NCI-H524 (cell line): ENCODE measurements around the gene INSYN1.

ENCODE experiments used
- DNase-seq, 2 experiments: peaks; one replicate each; lab custom pipeline; 2025; lab: John Stamatoyannopoulos, UW

The INSYN1 gene

DNA sequence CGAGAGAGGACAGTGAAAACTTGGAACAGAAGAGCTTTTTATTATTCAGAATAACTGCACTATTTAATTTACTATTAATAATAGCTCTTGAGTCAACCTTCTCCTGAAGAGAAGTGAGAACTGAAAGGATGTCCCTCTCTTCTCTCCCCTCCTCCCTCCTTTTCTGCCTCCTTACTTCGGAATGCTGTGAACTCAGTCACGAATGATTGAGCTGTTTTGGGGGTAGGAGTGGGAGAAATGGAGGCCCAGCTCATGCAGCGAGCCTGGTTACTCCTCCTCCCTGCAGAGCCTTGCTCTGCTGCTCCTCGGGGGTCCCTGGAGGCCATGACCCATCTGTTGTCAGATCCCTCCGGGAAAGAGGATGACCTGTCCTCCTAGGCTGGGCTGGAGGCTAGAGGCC lies 20.3 kb upstream of the INSYN1 start:
- DNase-seq, result no peak

DNA sequence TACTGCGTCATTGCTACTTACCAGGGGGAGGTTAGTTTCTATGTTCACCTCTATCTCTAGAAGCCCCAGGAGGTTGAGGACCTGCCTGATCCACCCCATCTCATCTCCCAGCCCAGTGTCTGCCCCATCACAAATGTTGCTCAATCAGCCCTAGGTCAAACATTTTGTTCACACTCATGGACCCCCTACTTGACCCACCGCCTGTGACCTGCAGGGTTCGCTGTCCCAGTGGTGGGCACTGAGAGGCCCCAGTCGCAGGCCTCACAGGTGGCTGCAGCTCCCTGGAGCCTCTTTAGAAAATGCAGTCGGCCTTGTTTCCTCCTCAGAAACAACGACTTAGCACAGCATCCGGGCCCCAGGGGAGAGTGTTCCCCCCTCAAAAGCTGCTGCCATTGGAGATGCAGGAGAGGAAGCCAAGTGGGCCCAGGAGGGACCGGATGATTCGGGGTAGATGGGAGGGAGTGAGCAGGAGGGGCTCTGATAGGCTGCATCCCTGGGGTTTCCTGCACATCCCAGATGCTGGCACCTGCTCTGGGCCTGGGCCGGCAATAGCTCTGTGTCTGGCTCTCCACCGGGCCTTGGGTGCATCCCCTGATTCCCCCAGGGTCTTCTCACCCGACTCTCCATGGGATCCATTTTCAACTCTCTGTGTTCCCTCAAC lies 18.4 kb upstream of the INSYN1 start:
- DNase-seq, result no peak

DNA sequence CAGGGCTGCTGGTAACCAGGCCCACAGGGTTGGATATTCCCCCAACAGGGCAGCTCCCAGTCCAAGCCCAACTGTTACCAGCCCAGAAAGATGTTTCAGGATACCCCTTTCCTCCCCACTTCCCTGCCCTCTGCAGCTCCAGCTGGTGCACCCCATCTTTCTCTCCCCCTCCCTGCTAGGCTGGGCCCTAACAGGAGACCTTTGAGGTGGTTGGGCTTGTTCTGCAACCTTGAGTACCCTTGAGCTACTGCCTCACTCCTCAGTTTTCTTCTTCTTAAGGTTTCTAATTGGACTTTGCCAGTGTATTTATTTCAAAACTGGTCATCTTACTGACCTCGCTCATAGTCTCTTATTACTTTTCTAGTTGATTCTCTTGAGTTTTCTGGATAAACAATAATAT lies 16.9 kb upstream of the INSYN1 start:
- no peak for DNase-seq

- DNase-seq, result no peak
Observed at GRCh38 chr15:73767806-73768501, 14.8 kb upstream of the INSYN1 start.

- no peak for DNase-seq
Observed at GRCh38 chr15:73766598-73766997, 13.4 kb upstream of the INSYN1 start.

DNA sequence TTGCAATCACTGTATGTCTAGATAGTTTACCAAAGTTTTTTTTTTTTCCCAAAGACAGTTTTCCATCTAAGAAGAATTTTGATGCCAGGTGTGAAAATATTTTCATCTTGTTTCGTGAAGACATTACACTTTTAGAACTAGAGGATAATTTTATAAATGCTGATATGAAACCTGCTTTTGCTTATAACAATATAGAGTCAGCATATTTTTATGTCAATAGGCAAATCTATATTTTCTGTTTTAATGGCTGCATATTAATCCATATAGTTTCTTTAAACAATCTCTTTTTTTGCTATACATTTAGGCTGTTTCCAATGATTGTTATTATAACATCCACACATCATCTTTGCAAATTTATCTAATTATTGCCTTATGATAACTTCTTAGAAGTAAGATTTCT lies 12.6 kb upstream of the INSYN1 start:
- no peak for DNase-seq

DNA sequence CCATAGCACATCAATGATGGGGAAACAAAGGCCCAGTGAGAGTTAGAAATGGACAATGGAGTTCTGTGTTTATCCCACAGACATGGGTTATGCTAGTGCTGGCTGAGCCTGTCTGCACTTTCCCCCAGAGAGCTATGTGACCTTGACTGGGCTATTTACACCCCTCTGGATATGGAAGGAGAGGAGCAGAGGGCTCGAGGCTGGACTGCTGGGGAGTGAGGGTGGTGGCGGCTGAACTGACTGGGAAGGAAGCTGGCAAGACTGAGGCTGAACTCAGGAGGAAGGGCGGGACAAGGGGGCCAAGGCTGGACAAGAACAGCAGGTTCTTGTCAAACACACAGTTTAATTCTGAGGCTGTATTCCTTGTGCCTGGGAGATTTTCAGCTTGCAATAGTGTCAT lies 10.8 kb upstream of the INSYN1 start:
- no peak for DNase-seq

- no peak for DNase-seq
Observed at GRCh38 chr15:73760330-73761329, 7.5 kb upstream of the INSYN1 start.

- DNase-seq, result no peak
Observed at GRCh38 chr15:73758461-73758860, 5.3 kb upstream of the INSYN1 start.

GRCh38 chr15:73757571-73757970 lies 4.4 kb upstream of the INSYN1 start:
- DNase-seq, result no peak

GRCh38 chr15:73756947-73757513 lies 3.9 kb upstream of the INSYN1 start:
- DNase-seq, result no peak

DNA sequence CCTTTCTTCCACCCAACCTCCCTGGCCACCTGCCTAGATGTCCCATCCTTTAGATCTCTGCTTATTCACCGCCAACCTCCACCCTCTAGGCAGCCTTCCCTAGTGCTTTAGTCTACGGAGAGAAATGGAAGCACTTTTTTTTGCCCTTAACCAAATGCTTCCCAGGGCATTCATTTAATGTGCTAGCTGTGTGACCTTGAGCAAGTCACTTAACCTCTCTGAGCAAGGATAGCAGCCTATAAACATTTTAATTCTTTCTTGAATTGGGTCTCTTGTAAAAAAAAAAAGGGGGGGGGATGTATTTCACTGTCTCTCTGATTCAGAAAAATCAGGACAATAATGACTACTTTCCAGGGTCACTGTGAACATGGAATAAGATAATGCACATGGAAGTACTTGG lies 3.2 kb upstream of the INSYN1 start:
- DNase-seq, result no peak

DNA sequence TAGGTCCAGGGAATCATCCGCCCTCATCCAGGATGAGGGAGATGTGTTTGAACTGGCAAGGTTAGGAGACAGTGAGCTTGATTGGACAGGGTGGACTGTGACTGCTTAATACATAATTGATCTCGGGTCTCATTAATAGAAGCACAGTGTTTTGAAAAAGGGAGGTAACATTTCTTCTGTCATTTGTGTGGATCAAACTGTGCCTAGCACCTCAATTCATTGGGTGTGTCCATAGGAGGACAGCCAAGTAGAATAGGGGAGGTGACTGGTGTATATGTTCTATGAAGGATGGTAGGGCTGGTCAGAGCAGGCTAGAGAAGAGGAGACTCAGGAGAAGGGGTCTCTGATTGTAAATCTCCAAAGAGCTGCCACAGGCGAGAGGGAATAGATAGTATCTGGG lies 2.8 kb upstream of the INSYN1 start:
- DNase-seq, result no peak

DNA sequence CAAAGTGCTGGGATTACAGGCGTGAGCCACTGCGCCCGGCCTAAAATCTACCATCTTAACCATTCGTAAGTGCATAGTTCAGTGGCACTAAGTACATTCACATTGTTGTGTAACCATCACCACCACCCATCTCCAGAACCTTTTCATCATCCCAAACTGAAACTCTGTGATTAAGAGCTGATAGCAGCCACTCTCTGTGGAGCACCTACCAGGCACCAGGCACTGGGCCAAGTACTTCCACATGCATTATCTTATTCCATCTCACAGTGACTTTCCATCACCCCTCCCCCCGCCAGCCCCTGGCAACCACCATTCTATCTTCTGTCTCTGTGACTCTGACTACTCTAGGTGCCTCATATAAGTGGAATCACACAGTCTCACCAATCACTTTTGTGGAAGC lies 2.3 kb upstream of the INSYN1 start:
- DNase-seq, result no peak

GRCh38 chr15:73754461-73754860 lies 1.3 kb upstream of the INSYN1 start:
- no peak for DNase-seq

DNA sequence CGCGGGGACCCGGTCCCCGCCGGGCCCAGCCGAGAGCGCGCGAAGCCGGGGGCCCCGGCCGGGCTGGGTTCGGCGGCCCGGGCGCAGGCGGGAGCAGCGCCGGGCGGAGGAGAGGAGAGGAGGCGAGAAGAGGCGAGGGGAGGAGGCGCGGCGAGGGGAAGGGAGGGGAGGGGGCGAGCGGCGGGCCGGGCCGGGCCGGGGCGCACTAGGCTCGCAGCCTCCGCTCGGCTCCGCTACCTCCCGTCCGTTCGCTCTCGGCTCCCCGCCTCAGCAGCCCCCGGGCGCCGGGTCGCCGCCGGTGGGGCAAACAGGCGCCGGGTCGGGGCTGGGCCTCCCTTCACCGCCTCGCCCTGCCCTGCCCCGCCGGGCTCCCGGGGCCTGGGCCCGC lies 351 bp downstream of the INSYN1 start:
- DNase-seq, result peak in 1 of 2 experiments; percentile 26

GRCh38 chr15:73751899-73752805 lies 999 bp downstream of the INSYN1 start:
- DNase-seq, result peak in 1 of 2 experiments; percentile 50

DNA sequence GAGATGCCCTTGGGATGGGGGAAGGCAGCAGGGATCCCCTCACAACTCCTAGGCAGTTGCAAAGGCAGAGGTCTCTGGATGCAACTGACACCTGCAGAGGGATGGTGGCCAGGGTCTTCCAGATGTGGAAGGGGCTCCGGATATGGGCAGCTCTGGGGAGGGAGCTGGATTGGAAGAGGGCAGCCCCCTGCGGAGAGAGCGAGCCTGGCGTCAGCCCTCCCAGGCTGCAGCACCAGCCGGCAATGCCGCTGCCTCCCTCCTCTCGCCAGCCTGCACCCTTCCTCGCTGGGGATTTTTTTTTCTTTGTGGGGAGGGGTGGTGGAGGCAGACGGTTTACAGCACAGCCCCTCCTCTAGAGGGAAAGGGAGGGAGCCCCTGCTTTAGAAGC lies 1.6 kb downstream of the INSYN1 start:
- peak; percentile 42 to 72 for DNase-seq

- no peak for DNase-seq
Observed at GRCh38 chr15:73750951-73751350, 2.2 kb downstream of the INSYN1 start.

DNA sequence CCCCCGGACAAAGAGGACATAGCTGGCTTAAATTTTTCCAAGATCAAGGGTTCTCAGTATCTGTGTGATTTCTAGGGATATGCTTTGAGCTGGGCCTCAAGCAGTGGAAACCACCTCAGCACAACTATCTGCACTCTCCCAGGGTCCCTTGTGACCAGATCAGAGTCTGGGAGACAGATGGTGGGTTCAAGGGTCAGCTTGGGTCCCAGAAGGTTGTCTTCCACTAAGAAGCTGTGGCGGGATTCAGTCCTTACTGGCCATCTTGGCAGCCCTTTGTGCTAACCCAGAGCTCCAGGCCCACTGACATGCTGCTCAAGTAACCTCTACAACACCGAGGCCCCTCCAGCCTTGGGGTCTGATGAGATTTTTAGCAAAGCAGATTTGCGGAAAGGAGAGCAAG lies 2.7 kb downstream of the INSYN1 start:
- peak; percentile 49 to 59 for DNase-seq

- DNase-seq, result no peak
Observed at GRCh38 chr15:73749971-73750370, 3.2 kb downstream of the INSYN1 start.
